HG03097 (cell line): ENCODE data around the gene FNDC3B.
A peak's percentile ranks its signal among the peaks of the same experiment; 100 is the strongest.
"Not testable (repeated sequence)": the region's sequence is repeated elsewhere in the genome, so short reads cannot be mapped to it uniquely, and the experiment has no call there.

ENCODE experiments used
- ATAC-seq: cut with Tn5 transposase; IDR thresholded peaks from one replicate; pipeline ENCODE4 v1.9.1; 2021; ENCODE audit not compliant: unreplicated experiment, low FRiP score

FNDC3B gene

DNA sequence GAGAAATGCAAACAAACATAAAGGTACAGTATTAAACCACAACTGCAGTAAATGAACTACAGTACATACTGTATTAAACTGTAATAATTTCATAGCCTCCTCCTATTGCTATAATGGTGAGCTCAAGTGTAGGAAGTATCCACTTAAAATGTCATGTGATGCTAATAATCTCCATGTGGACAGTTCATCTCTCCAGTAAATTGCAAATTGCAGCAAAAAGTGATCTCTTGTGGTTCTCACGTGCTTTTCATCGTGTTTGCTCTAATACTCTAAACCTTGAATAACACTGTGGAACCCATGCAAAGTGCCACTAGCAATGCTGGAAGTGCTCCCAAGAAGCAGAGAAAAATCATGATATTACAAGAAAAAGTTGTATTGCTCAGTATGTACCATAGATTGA, 9.2 kb upstream of the FNDC3B start:
- no peak for ATAC-seq

DNA sequence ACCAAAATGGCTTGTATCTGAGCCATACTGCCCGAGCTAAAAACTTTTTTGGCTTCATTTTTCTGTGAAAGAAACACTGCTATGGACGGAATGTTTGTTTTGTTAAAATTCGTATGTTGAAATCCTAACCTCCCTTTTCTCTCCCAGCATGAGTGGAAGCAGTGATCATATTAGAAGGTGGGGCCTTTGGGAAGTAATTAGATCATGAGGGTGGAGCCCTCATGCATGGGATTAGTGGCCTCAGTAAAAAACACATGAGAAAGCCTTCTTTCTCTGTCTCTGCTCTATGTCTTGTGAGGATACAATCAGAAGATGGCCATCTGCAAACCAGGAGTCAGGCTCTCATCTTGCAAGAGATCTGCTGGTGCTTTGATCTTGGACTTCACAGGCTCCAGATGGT, 7.4 kb upstream of the FNDC3B start:
- ATAC-seq = no peak

- no peak for ATAC-seq
Observed at GRCh38 chr3:172033396-172033795, 6.0 kb upstream of the FNDC3B start.

DNA sequence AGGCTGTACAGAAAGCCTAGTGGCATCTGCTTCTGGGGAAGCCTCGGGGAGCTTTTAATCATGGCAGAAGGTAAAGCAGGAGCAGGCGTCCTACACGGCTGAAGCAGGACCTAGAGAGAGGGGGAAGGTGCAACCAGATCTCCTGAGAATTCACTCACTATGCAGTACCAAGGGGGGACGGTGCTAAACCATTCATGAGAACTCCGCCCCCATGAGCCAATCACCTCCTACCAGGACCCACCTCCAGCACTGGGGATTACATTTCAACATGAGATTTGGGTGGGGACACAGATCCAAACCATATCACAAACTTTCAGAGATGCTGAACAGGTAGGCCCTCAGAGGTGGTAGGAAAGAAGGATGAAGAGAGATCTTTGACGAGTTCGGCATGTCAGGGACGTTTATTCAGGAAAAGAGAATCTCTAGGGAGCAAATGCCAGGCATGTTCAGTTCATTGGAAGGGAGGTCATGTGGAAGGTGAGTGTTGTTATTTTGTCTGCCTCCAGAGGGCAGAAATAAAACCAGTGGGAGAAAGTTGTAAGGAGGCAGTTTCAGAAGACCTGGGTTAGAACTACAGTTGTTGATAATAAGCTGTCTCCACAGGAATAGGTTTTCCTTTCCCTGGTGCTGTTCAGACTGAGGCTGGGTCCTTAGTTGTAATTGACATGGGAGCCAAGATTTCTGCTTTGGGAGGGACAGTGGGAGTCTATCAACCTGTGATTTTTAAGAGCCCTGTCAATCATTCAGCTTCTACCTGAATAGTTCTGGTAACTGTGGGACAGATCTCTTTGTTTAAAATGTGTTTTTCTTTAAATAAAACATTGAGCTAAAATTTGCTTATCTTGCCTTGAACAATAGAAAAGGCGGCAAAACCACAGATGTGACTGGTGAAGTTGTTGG, 4.3 kb upstream of the FNDC3B start:
- ATAC-seq = no peak

- no peak for ATAC-seq
Observed at GRCh38 chr3:172036541-172037215, 2.7 kb upstream of the FNDC3B start.

GRCh38 chr3:172038798-172039435, 461 bp upstream of the FNDC3B start:
- ATAC-seq = no peak

GRCh38 chr3:172040078-172040980, 951 bp downstream of the FNDC3B start:
- ATAC-seq = peak; percentile 18

DNA sequence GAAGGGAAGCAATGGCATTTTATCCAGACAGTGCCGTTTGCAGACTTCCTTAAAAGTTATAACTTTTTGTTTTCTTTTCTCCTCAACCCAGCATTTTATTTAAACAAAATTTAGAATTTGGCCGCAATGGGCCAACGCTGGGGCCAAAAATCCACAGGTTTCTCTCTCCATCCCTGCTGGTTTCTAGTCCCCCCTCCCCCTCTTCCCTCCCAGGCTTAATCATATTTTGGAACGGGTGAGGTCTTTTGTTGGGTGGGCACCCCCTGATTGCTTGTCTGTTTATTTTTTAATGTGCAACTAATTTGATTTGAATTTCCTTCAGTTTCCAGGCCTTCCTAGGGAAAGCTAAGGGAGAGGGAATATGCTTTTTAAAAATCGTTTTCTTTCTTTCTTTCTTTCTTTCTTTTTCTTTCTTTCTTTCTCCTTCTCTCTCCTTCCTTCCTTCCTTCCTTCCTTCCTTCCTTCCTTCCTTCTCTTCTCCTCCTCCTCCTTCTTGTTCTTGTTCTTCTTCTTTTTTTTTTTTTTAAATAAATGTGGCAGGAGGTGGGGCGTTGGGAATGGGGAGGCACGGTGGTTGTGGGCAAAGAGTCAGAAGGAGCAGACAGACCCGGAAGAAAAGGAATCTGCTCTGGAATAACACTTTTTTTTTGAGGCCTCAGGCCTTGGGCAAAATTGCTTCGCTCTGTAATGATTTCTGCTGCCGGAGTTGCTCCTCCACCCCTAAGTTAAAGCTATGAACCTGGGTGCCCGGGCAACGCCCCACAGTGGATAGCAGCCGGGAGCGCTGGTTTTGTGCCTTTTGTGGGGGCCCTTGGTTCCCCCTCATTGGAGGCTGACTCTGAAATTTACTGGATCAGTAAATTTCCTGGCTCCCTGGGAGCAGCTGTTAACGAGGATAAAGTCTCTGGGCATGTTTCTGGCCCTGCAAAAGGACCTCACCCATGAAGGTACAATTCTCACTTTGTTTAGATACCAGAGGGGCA, 1.9 kb downstream of the FNDC3B start:
- ATAC-seq = no peak

GRCh38 chr3:172042136-172042662, 2.8 kb downstream of the FNDC3B start:
- no peak for ATAC-seq

DNA sequence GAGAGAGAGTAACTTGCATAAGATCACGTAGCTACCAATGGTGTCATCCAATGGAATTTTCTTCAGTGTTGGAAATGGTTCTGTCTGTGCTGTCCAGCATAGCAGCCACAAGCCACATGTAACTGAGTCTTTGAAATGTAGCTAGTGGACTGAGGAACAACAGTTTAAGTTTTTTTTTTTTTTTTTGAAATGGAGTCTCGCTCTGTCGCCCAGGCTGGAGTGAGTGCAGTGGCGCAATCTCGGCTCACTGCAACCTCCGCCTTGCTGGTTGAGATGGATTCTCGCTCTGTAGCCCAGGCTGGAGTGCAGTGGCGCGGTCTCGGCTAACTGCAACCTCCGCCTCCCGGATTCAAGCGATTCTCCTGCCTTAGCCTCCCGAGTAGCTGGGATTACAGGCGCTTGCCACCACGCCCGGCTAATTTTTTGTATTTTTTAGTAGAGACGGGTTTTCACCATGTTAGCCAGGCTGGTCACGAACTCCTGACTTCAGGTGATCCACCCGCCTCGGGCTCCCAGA, 3.3 kb downstream of the FNDC3B start:
- ATAC-seq = not testable (repeated sequence)

- no peak for ATAC-seq
Observed at GRCh38 chr3:172043233-172043632, 3.9 kb downstream of the FNDC3B start.

DNA sequence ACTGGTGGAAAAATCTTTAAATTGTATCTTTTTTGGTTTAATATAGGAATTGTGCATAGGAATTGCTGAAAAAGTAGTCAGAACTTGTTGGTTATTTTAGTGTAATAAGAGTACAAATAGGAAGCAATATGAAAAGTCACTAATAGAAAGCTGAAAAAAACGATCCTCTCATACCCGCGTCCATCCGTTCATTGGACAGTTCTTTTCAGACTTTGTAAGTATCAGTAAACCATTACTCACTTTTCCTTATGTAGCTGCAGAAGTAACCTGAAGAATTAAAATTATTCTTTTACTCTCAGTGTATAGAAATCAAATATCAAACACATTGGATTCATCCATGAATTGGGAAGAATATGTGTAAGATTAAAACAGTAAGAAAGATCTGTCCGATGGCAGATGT, 4.4 kb downstream of the FNDC3B start:
- ATAC-seq = no peak

GRCh38 chr3:172044833-172045585, 5.6 kb downstream of the FNDC3B start:
- no peak for ATAC-seq

DNA sequence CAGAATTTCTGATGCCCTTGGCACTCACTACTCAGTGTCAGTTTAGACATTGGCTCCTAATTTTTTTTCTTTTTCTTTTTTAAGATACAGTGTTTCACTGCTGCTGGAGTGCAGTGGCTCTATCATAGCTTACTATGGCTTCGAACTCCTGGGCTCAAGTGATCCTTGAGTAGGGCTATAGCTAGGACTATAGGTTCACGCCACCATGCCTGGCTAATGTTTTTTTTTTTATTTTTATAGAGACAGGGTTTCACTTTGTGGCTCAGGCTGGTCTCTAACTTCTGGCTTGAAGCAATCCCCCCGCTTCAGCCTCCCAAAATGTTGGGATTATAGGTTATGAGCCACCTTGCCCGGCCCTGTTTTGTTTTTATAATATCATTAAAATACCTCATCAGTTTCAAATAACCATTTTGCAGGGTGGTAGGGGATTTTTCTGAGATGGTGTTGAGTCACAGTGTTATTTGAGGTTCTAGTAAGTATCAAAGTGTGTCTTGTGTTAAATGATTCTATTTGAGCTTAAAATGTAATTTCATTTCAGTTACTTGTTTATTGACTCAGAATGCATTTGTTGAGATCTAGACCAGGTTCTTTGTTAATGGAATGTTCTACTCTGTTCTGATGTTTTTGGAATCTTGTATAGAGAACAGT, 7.0 kb downstream of the FNDC3B start:
- no peak for ATAC-seq

- ATAC-seq = no peak
Observed at GRCh38 chr3:172047567-172048115, 8.3 kb downstream of the FNDC3B start.

DNA sequence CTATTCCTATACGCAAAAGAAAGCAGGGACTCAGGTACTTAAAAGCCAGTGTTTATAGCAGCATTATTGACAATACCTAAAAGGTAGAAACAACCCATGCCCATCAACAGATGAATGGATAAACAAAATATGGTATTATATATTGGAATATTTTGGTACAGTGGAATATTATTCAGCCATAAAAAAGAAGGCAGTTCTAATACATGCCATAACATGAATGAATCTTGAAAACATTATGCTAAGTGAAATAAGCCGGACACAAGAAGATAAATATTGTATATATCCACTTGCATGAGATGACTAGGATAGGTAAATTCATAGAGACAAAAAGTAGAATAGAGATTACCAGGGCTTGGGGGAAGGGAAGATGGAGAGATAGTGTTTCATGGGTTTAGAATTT, 9.2 kb downstream of the FNDC3B start:
- ATAC-seq = no peak

DNA sequence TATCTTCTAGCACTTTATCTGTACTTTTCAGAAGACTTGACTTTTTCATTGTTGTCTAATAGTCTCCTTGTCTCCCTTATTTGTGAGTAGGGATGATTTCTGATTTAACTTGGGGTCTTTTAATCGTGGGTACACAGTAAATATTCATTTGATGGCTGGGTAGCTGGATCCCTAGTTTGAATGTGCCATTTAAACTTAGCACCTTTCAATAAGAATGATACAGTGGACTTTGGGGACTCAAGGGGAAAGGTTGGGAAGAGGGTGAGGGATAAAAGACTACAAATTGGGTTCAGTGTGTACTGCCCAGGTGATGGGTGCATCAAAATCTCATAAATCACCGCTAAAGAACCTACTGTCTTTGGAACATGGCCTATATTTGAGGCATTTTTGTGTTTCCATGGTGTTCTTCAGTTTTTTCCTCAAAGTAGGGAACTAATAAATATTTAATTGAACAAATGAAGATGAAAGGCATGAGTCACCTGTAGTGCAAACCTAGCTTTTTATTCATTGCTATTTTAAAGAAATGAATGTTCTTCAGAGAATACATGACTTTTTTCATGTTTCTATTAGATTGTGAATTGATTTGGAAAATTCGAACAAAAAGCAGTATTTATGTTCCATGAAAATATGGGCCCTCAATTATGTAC, 12.1 kb downstream of the FNDC3B start:
- no peak for ATAC-seq
